ENCODE results near the gene CKMT2. TPM values are rescaled to one million over a fixed set of nuclear protein-coding genes. Genes with fewer than 3 reads are reported as not detected.
A peak's percentile ranks its signal among the peaks of the same experiment; 100 is the strongest.

Gene CKMT2
- total RNA-seq, 2 donors from 2014 or later, result 2.1 to 2.3 TPM

DNA sequence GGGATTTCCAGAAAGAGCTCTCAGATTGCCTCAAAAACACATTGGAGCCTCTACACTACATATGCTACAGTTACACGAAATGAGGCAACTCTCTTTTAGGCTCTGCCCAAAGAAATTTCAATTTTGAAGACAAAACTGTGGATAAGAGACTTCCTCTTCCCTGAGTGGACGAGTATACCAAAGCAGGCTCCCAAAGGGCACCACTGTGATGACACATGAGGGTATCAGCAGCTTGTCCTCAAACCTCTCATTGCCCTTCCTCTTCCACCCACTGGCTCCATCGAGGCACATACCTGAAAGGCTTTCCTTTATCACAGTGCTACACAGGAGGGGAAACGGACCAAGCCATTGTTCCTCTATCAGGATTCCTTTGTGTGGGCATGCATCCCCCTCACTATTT lies 11.3 kb downstream of the CKMT2 start:
- Mint-ChIP-seq H3K4me1 (peaks cover 50% of the 10 kb centered on the region), H3K27me3 (ENCODE audit: insufficient read depth) (no peaks in the 10 kb centered on the region), H3K4me3 (no peak overlapping the region), H3K27ac (no peak overlapping the region), H3K36me3 (ENCODE audit: low read depth) (no peaks in the 10 kb centered on the region), H3K9me3 (no peaks in the 10 kb centered on the region)
- no peak for TF ChIP-seq CTCF (conservative IDR thresholded peaks at IDR 0.05)
- no peak for DNase-seq
- H3K9ac ChIP-seq (ENCODE audit: extremely low read depth, low read length, poor library complexity, severe bottlenecking), result no peak overlapping the region
- H3K4me3 ChIP-seq (ENCODE audit: low read length), result no peak overlapping the region
- 74 to 89% methylated on average over 1 to 4 of the region's 4 CpGs for WGBS, 2 experiments (ENCODE audit: insufficient coverage in 1 of 2, insufficient read length in 1 of 2)
- H3K4me1 ChIP-seq (ENCODE audit: control insufficient read depth, insufficient read depth, low read length), result peaks cover 30% of the 10 kb centered on the region
- no peaks in the 10 kb centered on the region for H3K36me3 ChIP-seq (ENCODE audit: control insufficient read depth, insufficient read depth, low read length)
- H3K27ac ChIP-seq (ENCODE audit: low read depth, low read length), result no peak overlapping the region
- no peaks in the 10 kb centered on the region for H3K27me3 ChIP-seq (ENCODE audit: control insufficient read depth, insufficient read depth, low read length, poor library complexity, severe bottlenecking)
- H3K9me3 ChIP-seq (ENCODE audit: control insufficient read depth, low read length), result no peaks in the 10 kb centered on the region

- Mint-ChIP-seq H3K9me3 (peaks cover 2% of the 10 kb centered on the region), H3K27ac (no peak overlapping the region), H3K4me3 (no peak overlapping the region)
Observed at GRCh38 chr5:81245871-81246235, 12.7 kb downstream of the CKMT2 start.

GRCh38 chr5:81246697-81247096 lies 13.6 kb downstream of the CKMT2 start:
- peaks cover 2% of the 10 kb centered on the region for H3K9me3 Mint-ChIP-seq
- H3K27ac ChIP-seq (ENCODE audit: low read depth, low read length), result no peak overlapping the region
- H3K9ac ChIP-seq (ENCODE audit: extremely low read depth, low read length, poor library complexity, severe bottlenecking), result no peak overlapping the region
- H3K9me3 ChIP-seq (ENCODE audit: control insufficient read depth, low read length), result peaks cover 8% of the 10 kb centered on the region
- H3K4me3 ChIP-seq (ENCODE audit: low read length), result no peak overlapping the region
- H3K4me1 ChIP-seq (ENCODE audit: control insufficient read depth, insufficient read depth, low read length), result peaks cover 30% of the 10 kb centered on the region
- H3K27me3 ChIP-seq (ENCODE audit: control insufficient read depth, insufficient read depth, low read length, poor library complexity, severe bottlenecking), result no peaks in the 10 kb centered on the region
- no peaks in the 10 kb centered on the region for H3K27me3 Mint-ChIP-seq (ENCODE audit: insufficient read depth)
- H3K4me3 Mint-ChIP-seq, result no peak overlapping the region
- peaks cover 46% of the 10 kb centered on the region for H3K4me1 Mint-ChIP-seq
- TF ChIP-seq CTCF (conservative IDR thresholded peaks at IDR 0.05), result no peak
- no peak for DNase-seq
- WGBS, 2 experiments (ENCODE audit: insufficient coverage in 1 of 2, insufficient read length in 1 of 2), result 93 to 100% methylated on average over 4 to 6 of the region's 6 CpGs
- H3K27ac Mint-ChIP-seq, result peak overlapping the region; percentile 1
- peaks cover 7% of the 10 kb centered on the region for H3K36me3 ChIP-seq (ENCODE audit: control insufficient read depth, insufficient read depth, low read length)
- H3K36me3 Mint-ChIP-seq (ENCODE audit: low read depth), result peaks cover 8% of the 10 kb centered on the region

More at GRCh38 chr5:81245871-81246235, 12.7 kb downstream of the CKMT2 start:
- no peak overlapping the region for H3K4me3 ChIP-seq (ENCODE audit: low read length)
- H3K27me3 ChIP-seq (ENCODE audit: control insufficient read depth, insufficient read depth, low read length, poor library complexity, severe bottlenecking), result no peaks in the 10 kb centered on the region
- no peak for TF ChIP-seq CTCF (conservative IDR thresholded peaks at IDR 0.05)
- WGBS, 2 experiments (ENCODE audit: insufficient coverage in 1 of 2, insufficient read length in 1 of 2), result 88 to 92% methylated on average over 3 to 5 of the region's 5 CpGs
- H3K27me3 Mint-ChIP-seq (ENCODE audit: insufficient read depth), result no peaks in the 10 kb centered on the region
- peaks cover 7% of the 10 kb centered on the region for H3K36me3 ChIP-seq (ENCODE audit: control insufficient read depth, insufficient read depth, low read length)
- peaks cover 30% of the 10 kb centered on the region for H3K4me1 ChIP-seq (ENCODE audit: control insufficient read depth, insufficient read depth, low read length)
- peaks cover 8% of the 10 kb centered on the region for H3K36me3 Mint-ChIP-seq (ENCODE audit: low read depth)
- no peak overlapping the region for H3K27ac ChIP-seq (ENCODE audit: low read depth, low read length)
- DNase-seq, result no peak
- peaks cover 50% of the 10 kb centered on the region for H3K4me1 Mint-ChIP-seq
- no peak overlapping the region for H3K9ac ChIP-seq (ENCODE audit: extremely low read depth, low read length, poor library complexity, severe bottlenecking)
- peaks cover 8% of the 10 kb centered on the region for H3K9me3 ChIP-seq (ENCODE audit: control insufficient read depth, low read length)

Measured in endodermal cell (in vitro differentiated cells).